OCI-LY7 (cell line): ENCODE results near the gene IFI27L1.

Source experiments
- CTCF ChIP-seq: fragments of 200-600 bp; sonication (generic); conservative IDR thresholded peaks from 2 replicates; pipeline ENCODE4 v1.5.1; 2014; ENCODE audit warnings: mild to moderate bottlenecking, antibody characterized with exemption, low read length, moderate library complexity, mixed read lengths
- EZH2phosphoT487 ChIP-seq: fragments of 200-600 bp; sonication (generic); IDR thresholded peaks from 2 replicates; pipeline ENCODE4 v1.6.1; 2018; ENCODE audit warnings: low read depth, borderline replicate concordance, mild to moderate bottlenecking, mixed run types, antibody characterized with exemption, low read length, moderate library complexity, mixed read lengths

GRCh38 chr14:94047581-94047980 lies 33.5 kb upstream of the IFI27L1 start:
- no peak for TF ChIP-seq CTCF
- no peak for TF ChIP-seq EZH2phosphoT487
